ENCODE measurements around the gene CTIF. TPM values are rescaled to one million over a fixed set of nuclear protein-coding genes. Genes with fewer than 3 reads are reported as not detected.

CTIF gene
- polyA plus RNA-seq, 1 donor from 2014 or later: 50.2 TPM

- H3K27me3 ChIP-seq (ENCODE audit: insufficient read depth, low read depth, low read length): no peaks in the 10 kb centered on the region
- H3K27ac ChIP-seq (ENCODE audit: low read length): no peak overlapping the region
- H3K79me2 ChIP-seq (replicated peaks; ENCODE audit: insufficient read depth, low read length): peaks cover 32% of the 10 kb centered on the region
- no peak overlapping the region for H3K4me3 ChIP-seq (ENCODE audit: low read length)
- H3K4me2 ChIP-seq (ENCODE audit: low read length): no peak overlapping the region
- H4K20me1 ChIP-seq (ENCODE audit: insufficient read depth): no peaks in the 10 kb centered on the region
- TF ChIP-seq, protein P1, sequence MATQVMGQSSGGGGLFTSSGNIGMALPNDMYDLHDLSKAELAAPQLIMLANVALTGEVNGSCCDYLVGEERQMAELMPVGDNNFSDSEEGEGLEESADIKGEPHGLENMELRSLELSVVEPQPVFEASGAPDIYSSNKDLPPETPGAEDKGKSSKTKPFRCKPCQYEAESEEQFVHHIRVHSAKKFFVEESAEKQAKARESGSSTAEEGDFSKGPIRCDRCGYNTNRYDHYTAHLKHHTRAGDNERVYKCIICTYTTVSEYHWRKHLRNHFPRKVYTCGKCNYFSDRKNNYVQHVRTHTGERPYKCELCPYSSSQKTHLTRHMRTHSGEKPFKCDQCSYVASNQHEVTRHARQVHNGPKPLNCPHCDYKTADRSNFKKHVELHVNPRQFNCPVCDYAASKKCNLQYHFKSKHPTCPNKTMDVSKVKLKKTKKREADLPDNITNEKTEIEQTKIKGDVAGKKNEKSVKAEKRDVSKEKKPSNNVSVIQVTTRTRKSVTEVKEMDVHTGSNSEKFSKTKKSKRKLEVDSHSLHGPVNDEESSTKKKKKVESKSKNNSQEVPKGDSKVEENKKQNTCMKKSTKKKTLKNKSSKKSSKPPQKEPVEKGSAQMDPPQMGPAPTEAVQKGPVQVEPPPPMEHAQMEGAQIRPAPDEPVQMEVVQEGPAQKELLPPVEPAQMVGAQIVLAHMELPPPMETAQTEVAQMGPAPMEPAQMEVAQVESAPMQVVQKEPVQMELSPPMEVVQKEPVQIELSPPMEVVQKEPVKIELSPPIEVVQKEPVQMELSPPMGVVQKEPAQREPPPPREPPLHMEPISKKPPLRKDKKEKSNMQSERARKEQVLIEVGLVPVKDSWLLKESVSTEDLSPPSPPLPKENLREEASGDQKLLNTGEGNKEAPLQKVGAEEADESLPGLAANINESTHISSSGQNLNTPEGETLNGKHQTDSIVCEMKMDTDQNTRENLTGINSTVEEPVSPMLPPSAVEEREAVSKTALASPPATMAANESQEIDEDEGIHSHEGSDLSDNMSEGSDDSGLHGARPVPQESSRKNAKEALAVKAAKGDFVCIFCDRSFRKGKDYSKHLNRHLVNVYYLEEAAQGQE (IDR thresholded peaks at IDR 0.05; ENCODE audit: borderline replicate concordance): no peak
- TF ChIP-seq, protein P2, sequence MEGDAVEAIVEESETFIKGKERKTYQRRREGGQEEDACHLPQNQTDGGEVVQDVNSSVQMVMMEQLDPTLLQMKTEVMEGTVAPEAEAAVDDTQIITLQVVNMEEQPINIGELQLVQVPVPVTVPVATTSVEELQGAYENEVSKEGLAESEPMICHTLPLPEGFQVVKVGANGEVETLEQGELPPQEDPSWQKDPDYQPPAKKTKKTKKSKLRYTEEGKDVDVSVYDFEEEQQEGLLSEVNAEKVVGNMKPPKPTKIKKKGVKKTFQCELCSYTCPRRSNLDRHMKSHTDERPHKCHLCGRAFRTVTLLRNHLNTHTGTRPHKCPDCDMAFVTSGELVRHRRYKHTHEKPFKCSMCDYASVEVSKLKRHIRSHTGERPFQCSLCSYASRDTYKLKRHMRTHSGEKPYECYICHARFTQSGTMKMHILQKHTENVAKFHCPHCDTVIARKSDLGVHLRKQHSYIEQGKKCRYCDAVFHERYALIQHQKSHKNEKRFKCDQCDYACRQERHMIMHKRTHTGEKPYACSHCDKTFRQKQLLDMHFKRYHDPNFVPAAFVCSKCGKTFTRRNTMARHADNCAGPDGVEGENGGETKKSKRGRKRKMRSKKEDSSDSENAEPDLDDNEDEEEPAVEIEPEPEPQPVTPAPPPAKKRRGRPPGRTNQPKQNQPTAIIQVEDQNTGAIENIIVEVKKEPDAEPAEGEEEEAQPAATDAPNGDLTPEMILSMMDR (IDR thresholded peaks at IDR 0.05; ENCODE audit: poor library complexity, severe bottlenecking): no peak
- TF ChIP-seq EZH2 (IDR thresholded peaks at IDR 0.05; ENCODE audit: borderline replicate concordance, insufficient read depth, low read length, poor library complexity, severe bottlenecking) (no peak), POLR2AphosphoS5 (IDR thresholded peaks at IDR 0.05) (no peak), MXI1 (conservative IDR thresholded peaks at IDR 0.05; ENCODE audit: poor library complexity, severe bottlenecking) (no peak), EP300 (conservative IDR thresholded peaks at IDR 0.05; ENCODE audit: poor library complexity, severe bottlenecking) (no peak), RAD21 (conservative IDR thresholded peaks at IDR 0.05) (no peak), SMC3 (conservative IDR thresholded peaks at IDR 0.05; ENCODE audit: poor library complexity) (no peak), TAF1 (IDR thresholded peaks at IDR 0.05; ENCODE audit: low read depth) (no peak)
- no peak overlapping the region for H3K9ac ChIP-seq (ENCODE audit: low read length)
- H3K9me3 ChIP-seq (ENCODE audit: low read length): no peaks in the 10 kb centered on the region
- no peaks in the 10 kb centered on the region for H3K36me3 ChIP-seq (ENCODE audit: insufficient read depth, low read length)
- H2AFZ ChIP-seq (ENCODE audit: low read depth, low read length): no peak overlapping the region
- H3F3A ChIP-seq (ENCODE audit: insufficient read depth, low read length, poor library complexity, severe bottlenecking): no peaks in the 10 kb centered on the region
- H3K9me2 ChIP-seq (ENCODE audit: insufficient read depth, low read length): no peaks in the 10 kb centered on the region
Observed at GRCh38 chr18:48582946-48583345, 44.1 kb downstream of the CTIF start.

GRCh38 chr18:48583573-48583972 is 44.7 kb downstream of the CTIF start:
- H3K9ac ChIP-seq (ENCODE audit: low read length): no peak overlapping the region
- no peaks in the 10 kb centered on the region for H3K36me3 ChIP-seq (ENCODE audit: insufficient read depth, low read length)
- no peaks in the 10 kb centered on the region for H3K9me2 ChIP-seq (ENCODE audit: insufficient read depth, low read length)
- H4K20me1 ChIP-seq (ENCODE audit: insufficient read depth): no peaks in the 10 kb centered on the region
- no peaks in the 10 kb centered on the region for H3F3A ChIP-seq (ENCODE audit: insufficient read depth, low read length, poor library complexity, severe bottlenecking)
- TF ChIP-seq MXI1 (conservative IDR thresholded peaks at IDR 0.05; ENCODE audit: poor library complexity, severe bottlenecking) (no peak), RAD21 (conservative IDR thresholded peaks at IDR 0.05) (no peak), POLR2AphosphoS5 (IDR thresholded peaks at IDR 0.05) (no peak), EP300 (conservative IDR thresholded peaks at IDR 0.05; ENCODE audit: poor library complexity, severe bottlenecking) (no peak), EZH2 (IDR thresholded peaks at IDR 0.05; ENCODE audit: borderline replicate concordance, insufficient read depth, low read length, poor library complexity, severe bottlenecking) (no peak), SMC3 (conservative IDR thresholded peaks at IDR 0.05; ENCODE audit: poor library complexity) (no peak), TAF1 (IDR thresholded peaks at IDR 0.05; ENCODE audit: low read depth) (no peak)
- TF ChIP-seq, protein P2 (IDR thresholded peaks at IDR 0.05; ENCODE audit: poor library complexity, severe bottlenecking): no peak
- TF ChIP-seq, protein P1 (IDR thresholded peaks at IDR 0.05; ENCODE audit: borderline replicate concordance): no peak
- H3K4me3 ChIP-seq (ENCODE audit: low read length): no peak overlapping the region
- H3K27ac ChIP-seq (ENCODE audit: low read length): no peak overlapping the region
- H2AFZ ChIP-seq (ENCODE audit: low read depth, low read length): no peak overlapping the region
- H3K4me2 ChIP-seq (ENCODE audit: low read length): no peak overlapping the region
- no peaks in the 10 kb centered on the region for H3K27me3 ChIP-seq (ENCODE audit: insufficient read depth, low read depth, low read length)
- H3K9me3 ChIP-seq (ENCODE audit: low read length): no peaks in the 10 kb centered on the region
- peaks cover 30% of the 10 kb centered on the region for H3K79me2 ChIP-seq (replicated peaks; ENCODE audit: insufficient read depth, low read length)

Measured in neural cell (in vitro differentiated cells).